SK-N-SH treated with all-trans-retinoic acid at 6 μM for 48 hours (cell line): ENCODE results near the gene ACTL8.

Experiments
- ATAC-seq: fragments of 200-7000 bp; cut with Tn5 transposase; 3 replicates; pipeline ENCODE4 v1.9.1; 2020; ENCODE audit warnings: mild to moderate bottlenecking, moderate library complexity
- ARNTL ChIP-seq: fragments of 450-650 bp; formaldehyde crosslinking; IDR thresholded peaks from 2 replicates; pipeline ENCODE4 v1.5.0; 2020; ENCODE audit warnings: low read depth, mild to moderate bottlenecking, moderate library complexity, borderline replicate concordance
- BACH2 ChIP-seq: fragments of 250-450 bp; sonication (Bioruptor Pico); IDR thresholded peaks from 2 replicates; pipeline ENCODE4 v1.9.0; 2021; ENCODE audit warnings: mild to moderate bottlenecking, borderline replicate concordance
- CSDC2 ChIP-seq: fragments of 250-450 bp; sonication (Bioruptor Pico); IDR thresholded peaks from 2 replicates; pipeline ENCODE4 v1.5.0; 2020; ENCODE audit warnings: mild to moderate bottlenecking, moderate library complexity
- ESRRG ChIP-seq: fragments of 250-450 bp; sonication (Bioruptor Pico); IDR thresholded peaks from 2 replicates; pipeline ENCODE4 v1.6.1; 2021; ENCODE audit warnings: mild to moderate bottlenecking
- ISL1 ChIP-seq: fragments of 250-450 bp; sonication (Bioruptor Pico); IDR thresholded peaks from 2 replicates; pipeline ENCODE4 v2.1.2; 2022; ENCODE audit warnings: mild to moderate bottlenecking, moderate library complexity
- PPARA ChIP-seq: fragments of 250-450 bp; sonication (Bioruptor Pico); IDR thresholded peaks from 2 replicates; pipeline ENCODE4 v1.5.0; 2020; ENCODE audit warnings: mild to moderate bottlenecking, borderline replicate concordance
- RARB ChIP-seq: fragments of 250-450 bp; sonication (Bioruptor Pico); IDR thresholded peaks from 2 replicates; pipeline ENCODE4 v1.8.0; 2021; ENCODE audit warnings: mild to moderate bottlenecking, moderate library complexity
- SNAI2 ChIP-seq: fragments of 250-450 bp; sonication (Bioruptor Pico); IDR thresholded peaks from 2 replicates; pipeline ENCODE4 v1.5.0; 2020; ENCODE audit warnings: mild to moderate bottlenecking, moderate library complexity
- TCF4 ChIP-seq: fragments of 250-450 bp; sonication (Bioruptor Pico); IDR thresholded peaks from 2 replicates; pipeline ENCODE4 v1.8.0; 2021; ENCODE audit warnings: mild to moderate bottlenecking, moderate library complexity, borderline replicate concordance
- TOX ChIP-seq: fragments of 250-450 bp; sonication (Bioruptor Pico); IDR thresholded peaks from 2 replicates; pipeline ENCODE4 v1.8.0; 2021; ENCODE audit warnings: mild to moderate bottlenecking, moderate library complexity, borderline replicate concordance
- ZC3H10 ChIP-seq: fragments of 250-450 bp; sonication (Bioruptor Pico); IDR thresholded peaks from 2 replicates; pipeline ENCODE4 v1.5.1; 2021; ENCODE audit warnings: mild to moderate bottlenecking, moderate library complexity
- ZFP3 ChIP-seq: fragments of 250-450 bp; sonication (Bioruptor Pico); IDR thresholded peaks from 2 replicates; pipeline ENCODE4 v1.5.0; 2020; ENCODE audit warnings: mild to moderate bottlenecking, moderate library complexity
- ZFP30 ChIP-seq: fragments of 450-650 bp; formaldehyde crosslinking; IDR thresholded peaks from 2 replicates; pipeline ENCODE4 v1.5.0; 2022; ENCODE audit warnings: mild to moderate bottlenecking, moderate library complexity
- ZNF565 ChIP-seq: fragments of 450-650 bp; formaldehyde crosslinking; conservative IDR thresholded peaks from 2 replicates; pipeline ENCODE4 v1.5.0; 2020; ENCODE audit warnings: low read depth, mild to moderate bottlenecking, moderate library complexity
- ZNF70 ChIP-seq: fragments of 450-650 bp; formaldehyde crosslinking; IDR thresholded peaks from 2 replicates; pipeline ENCODE4 v1.5.0; 2020; ENCODE audit warnings: mild to moderate bottlenecking, moderate library complexity
- ZNF8 ChIP-seq: fragments of 450-650 bp; formaldehyde crosslinking; IDR thresholded peaks from 2 replicates; pipeline ENCODE4 v1.5.0; 2020; ENCODE audit warnings: mild to moderate bottlenecking, moderate library complexity
- TF ChIP-seq, protein P1 (sequence below): fragments of 250-450 bp; sonication (Bioruptor Pico); IDR thresholded peaks from 2 replicates; pipeline ENCODE4 v1.8.0; 2021; ENCODE audit warnings: low read depth, mild to moderate bottlenecking, moderate library complexity, borderline replicate concordance
- TF ChIP-seq, protein P2 (sequence below): fragments of 250-450 bp; sonication (Bioruptor Pico); IDR thresholded peaks from 2 replicates; pipeline ENCODE4 v1.5.1; 2020; ENCODE audit warnings: low read depth, mild to moderate bottlenecking, moderate library complexity
- TF ChIP-seq, protein P3 (sequence below): fragments of 250-450 bp; sonication (Bioruptor Pico); IDR thresholded peaks from 2 replicates; pipeline ENCODE4 v1.8.0; 2020; ENCODE audit warnings: mild to moderate bottlenecking, moderate library complexity, borderline replicate concordance
- TF ChIP-seq, protein P4 (sequence below): fragments of 250-450 bp; sonication (Bioruptor Pico); IDR thresholded peaks from 2 replicates; pipeline ENCODE4 v1.5.0; 2020; ENCODE audit warnings: mild to moderate bottlenecking, moderate library complexity

The ACTL8 gene

DNA sequence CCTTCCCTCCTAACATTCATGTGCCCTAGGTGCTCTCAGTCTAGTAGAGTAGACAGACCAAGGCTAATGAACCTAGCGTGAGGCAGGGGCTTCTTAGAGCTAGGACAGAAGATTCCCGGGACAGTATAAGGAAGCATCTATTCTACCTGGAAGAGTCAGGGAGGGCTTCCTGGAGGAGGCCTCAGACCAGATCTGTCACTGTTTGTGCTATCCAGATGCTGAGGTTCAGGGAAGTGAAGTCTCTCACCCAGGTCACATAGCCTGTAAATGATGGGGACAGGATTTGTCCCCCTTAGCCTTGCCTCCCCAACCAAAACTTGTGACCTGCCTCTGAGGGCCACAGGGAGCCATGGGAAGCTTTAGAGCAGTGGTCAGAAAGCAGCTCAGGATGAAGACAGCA lies 20.7 kb downstream of the ACTL8 start:
- TF ChIP-seq, protein P1, sequence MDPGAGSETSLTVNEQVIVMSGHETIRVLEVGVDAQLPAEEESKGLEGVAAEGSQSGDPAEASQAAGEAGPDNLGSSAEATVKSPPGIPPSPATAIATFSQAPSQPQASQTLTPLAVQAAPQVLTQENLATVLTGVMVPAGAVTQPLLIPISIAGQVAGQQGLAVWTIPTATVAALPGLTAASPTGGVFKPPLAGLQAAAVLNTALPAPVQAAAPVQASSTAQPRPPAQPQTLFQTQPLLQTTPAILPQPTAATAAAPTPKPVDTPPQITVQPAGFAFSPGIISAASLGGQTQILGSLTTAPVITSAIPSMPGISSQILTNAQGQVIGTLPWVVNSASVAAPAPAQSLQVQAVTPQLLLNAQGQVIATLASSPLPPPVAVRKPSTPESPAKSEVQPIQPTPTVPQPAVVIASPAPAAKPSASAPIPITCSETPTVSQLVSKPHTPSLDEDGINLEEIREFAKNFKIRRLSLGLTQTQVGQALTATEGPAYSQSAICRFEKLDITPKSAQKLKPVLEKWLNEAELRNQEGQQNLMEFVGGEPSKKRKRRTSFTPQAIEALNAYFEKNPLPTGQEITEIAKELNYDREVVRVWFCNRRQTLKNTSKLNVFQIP (CRISPR knock-in tag): no peak
- no peak for TF ChIP-seq ZFP3
- TF ChIP-seq BACH2: no peak
- TF ChIP-seq ZNF70 (CRISPR knock-in tag): no peak
- TF ChIP-seq ESRRG: no peak
- no peak for TF ChIP-seq ZNF8 (CRISPR knock-in tag)
- TF ChIP-seq, protein P2, sequence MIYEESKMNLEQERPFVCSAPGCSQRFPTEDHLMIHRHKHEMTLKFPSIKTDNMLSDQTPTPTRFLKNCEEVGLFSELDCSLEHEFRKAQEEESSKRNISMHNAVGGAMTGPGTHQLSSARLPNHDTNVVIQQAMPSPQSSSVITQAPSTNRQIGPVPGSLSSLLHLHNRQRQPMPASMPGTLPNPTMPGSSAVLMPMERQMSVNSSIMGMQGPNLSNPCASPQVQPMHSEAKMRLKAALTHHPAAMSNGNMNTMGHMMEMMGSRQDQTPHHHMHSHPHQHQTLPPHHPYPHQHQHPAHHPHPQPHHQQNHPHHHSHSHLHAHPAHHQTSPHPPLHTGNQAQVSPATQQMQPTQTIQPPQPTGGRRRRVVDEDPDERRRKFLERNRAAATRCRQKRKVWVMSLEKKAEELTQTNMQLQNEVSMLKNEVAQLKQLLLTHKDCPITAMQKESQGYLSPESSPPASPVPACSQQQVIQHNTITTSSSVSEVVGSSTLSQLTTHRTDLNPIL (CRISPR knock-in tag): no peak
- TF ChIP-seq, protein P3, sequence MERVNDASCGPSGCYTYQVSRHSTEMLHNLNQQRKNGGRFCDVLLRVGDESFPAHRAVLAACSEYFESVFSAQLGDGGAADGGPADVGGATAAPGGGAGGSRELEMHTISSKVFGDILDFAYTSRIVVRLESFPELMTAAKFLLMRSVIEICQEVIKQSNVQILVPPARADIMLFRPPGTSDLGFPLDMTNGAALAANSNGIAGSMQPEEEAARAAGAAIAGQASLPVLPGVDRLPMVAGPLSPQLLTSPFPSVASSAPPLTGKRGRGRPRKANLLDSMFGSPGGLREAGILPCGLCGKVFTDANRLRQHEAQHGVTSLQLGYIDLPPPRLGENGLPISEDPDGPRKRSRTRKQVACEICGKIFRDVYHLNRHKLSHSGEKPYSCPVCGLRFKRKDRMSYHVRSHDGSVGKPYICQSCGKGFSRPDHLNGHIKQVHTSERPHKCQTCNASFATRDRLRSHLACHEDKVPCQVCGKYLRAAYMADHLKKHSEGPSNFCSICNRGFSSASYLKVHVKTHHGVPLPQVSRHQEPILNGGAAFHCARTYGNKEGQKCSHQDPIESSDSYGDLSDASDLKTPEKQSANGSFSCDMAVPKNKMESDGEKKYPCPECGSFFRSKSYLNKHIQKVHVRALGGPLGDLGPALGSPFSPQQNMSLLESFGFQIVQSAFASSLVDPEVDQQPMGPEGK (CRISPR knock-in tag): no peak
- no peak for TF ChIP-seq TCF4 (CRISPR knock-in tag)
- no peak for TF ChIP-seq PPARA
- no peak for TF ChIP-seq ZFP30
- no peak for ATAC-seq

DNA sequence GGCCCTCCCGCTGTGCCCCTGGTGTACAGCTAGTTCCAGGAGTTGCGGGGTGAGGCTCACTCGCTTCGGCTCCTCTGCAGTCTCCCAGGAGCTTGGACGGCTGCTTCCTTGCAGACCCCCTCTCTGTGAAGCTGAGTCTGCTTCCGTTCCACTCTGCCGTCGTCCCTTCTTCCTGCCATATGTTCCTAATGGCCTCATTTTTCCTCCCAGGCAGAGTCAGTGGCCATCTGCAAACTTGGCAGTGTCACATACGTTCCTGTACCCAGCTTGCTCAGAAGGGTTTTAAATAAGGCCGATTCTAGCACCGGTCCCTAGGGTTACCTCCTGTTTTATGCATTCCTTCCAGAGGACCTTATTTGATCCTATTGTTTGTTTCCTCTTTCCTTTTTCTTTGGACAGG lies 21.3 kb downstream of the ACTL8 start:
- TF ChIP-seq TCF4 (CRISPR knock-in tag): peak; percentile 46; the same call in 1 of the 2 replicates
- TF ChIP-seq ZNF565: no peak
- no peak for TF ChIP-seq ARNTL
- ATAC-seq: peak; percentile 25; the same call in 1 of the 3 replicates

DNA sequence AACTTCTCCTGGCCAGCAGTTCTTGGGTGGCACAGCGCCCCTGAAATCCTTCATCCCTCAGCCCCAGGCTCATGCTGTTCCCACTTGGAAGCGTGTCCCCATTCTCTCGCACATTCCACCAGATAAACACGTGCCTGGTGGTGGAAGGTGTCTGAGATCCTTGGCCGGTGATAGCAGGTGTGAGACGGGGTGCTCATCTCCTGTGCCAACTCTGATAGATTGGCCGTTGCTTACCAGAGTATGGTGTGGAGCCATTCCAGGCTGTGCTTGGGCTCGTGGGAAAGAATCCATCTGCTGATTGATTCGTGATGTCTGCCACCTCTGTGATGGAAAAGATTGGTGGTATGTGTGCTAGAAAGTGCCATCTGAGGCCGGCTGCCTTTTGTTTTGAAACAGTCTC lies 22.2 kb downstream of the ACTL8 start:
- no peak for ATAC-seq

DNA sequence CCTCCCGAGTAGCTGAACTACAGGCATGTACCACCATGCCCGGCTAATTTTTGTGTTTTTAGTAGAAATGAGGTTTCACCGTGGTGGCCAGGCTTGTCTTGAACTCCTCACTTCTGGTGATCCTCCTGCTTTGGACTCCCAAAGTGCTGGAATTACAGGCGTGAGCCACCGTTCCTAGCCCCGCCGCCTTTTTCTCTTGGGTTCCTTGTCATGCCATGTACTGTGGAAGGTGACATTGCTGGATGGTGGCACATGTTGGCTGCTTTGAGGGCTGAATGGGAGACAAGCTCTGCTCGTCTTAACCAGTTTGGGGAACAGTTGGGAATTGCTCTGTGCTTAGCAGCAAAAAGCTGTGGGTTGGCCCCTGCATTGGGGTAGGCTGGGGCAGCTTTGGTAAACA lies 22.7 kb downstream of the ACTL8 start:
- ATAC-seq: no peak
- TF ChIP-seq TOX (CRISPR knock-in tag): no peak
- TF ChIP-seq ESRRG: no peak
- TF ChIP-seq, protein P3 (CRISPR knock-in tag): no peak
- TF ChIP-seq, protein P4, sequence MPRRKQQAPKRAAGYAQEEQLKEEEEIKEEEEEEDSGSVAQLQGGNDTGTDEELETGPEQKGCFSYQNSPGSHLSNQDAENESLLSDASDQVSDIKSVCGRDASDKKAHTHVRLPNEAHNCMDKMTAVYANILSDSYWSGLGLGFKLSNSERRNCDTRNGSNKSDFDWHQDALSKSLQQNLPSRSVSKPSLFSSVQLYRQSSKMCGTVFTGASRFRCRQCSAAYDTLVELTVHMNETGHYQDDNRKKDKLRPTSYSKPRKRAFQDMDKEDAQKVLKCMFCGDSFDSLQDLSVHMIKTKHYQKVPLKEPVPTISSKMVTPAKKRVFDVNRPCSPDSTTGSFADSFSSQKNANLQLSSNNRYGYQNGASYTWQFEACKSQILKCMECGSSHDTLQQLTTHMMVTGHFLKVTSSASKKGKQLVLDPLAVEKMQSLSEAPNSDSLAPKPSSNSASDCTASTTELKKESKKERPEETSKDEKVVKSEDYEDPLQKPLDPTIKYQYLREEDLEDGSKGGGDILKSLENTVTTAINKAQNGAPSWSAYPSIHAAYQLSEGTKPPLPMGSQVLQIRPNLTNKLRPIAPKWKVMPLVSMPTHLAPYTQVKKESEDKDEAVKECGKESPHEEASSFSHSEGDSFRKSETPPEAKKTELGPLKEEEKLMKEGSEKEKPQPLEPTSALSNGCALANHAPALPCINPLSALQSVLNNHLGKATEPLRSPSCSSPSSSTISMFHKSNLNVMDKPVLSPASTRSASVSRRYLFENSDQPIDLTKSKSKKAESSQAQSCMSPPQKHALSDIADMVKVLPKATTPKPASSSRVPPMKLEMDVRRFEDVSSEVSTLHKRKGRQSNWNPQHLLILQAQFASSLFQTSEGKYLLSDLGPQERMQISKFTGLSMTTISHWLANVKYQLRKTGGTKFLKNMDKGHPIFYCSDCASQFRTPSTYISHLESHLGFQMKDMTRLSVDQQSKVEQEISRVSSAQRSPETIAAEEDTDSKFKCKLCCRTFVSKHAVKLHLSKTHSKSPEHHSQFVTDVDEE: no peak
- TF ChIP-seq, protein P1 (CRISPR knock-in tag): no peak
- TF ChIP-seq BACH2: no peak
- no peak for TF ChIP-seq ZFP3
- no peak for TF ChIP-seq ZNF565
- TF ChIP-seq, protein P2 (CRISPR knock-in tag): no peak
- no peak for TF ChIP-seq SNAI2 (CRISPR knock-in tag)
- TF ChIP-seq ZC3H10 (CRISPR knock-in tag): no peak
- TF ChIP-seq RARB (CRISPR knock-in tag): no peak
- no peak for TF ChIP-seq ZNF8 (CRISPR knock-in tag)
- TF ChIP-seq ARNTL: no peak

More for the DNA sequence above, 22.2 kb downstream of the ACTL8 start:
- TF ChIP-seq, protein P1 (CRISPR knock-in tag): no peak
- TF ChIP-seq CSDC2 (CRISPR knock-in tag): no peak
- TF ChIP-seq ISL1 (CRISPR knock-in tag): no peak
- no peak for TF ChIP-seq TOX (CRISPR knock-in tag)
